Mesenchymal stem cell (in vitro differentiated cells and primary cell): ENCODE results near the gene TOMT.

Source experiments
- DNase-seq: peaks from one replicate; pipeline ENCODE4 v3.0.0-alpha.2; 2013
- H2AFZ ChIP-seq: one replicate; pipeline ENCODE4 v1.6.1; 2013; ENCODE audit warnings: low read depth, mild to moderate bottlenecking, control low read depth, inconsistent platforms, low read length, moderate library complexity
- H2AK5ac ChIP-seq: 2 replicates; pipeline ENCODE4 v1.6.1; 2013; ENCODE audit warnings: low read length, moderate library complexity, mild to moderate bottlenecking, inconsistent platforms; ENCODE audit not compliant: severe bottlenecking
- H2BK120ac ChIP-seq: one replicate; pipeline ENCODE4 v1.6.1; 2013; ENCODE audit warnings: low read depth, mild to moderate bottlenecking, inconsistent platforms, low read length, moderate library complexity
- H2BK12ac ChIP-seq, 2 experiments: one replicate each; pipeline ENCODE4 v1.6.1; 2013; ENCODE audit warnings: inconsistent platforms in 2 of 2, low read length in 2 of 2, mild to moderate bottlenecking in 2 of 2, moderate library complexity in 2 of 2, control low read depth in 1 of 2
- H2BK15ac ChIP-seq: one replicate; pipeline ENCODE4 v1.6.1; 2013; ENCODE audit warnings: mild to moderate bottlenecking, low read depth, inconsistent platforms; ENCODE audit not compliant: poor library complexity, severe bottlenecking
- H2BK5ac ChIP-seq: 2 replicates; pipeline ENCODE4 v1.6.1; 2013; ENCODE audit warnings: low read depth, mild to moderate bottlenecking, low read length, control low read depth, inconsistent platforms; ENCODE audit not compliant: poor library complexity, severe bottlenecking
- H3K14ac ChIP-seq, 2 experiments: one replicate each; pipeline ENCODE4 v1.6.1; 2013; ENCODE audit warnings: inconsistent platforms in 2 of 2, low read length in 2 of 2, control low read depth in 1 of 2, mild to moderate bottlenecking in 1 of 2, moderate library complexity in 1 of 2
- H3K18ac ChIP-seq, 2 experiments: one replicate each; pipeline ENCODE4 v1.6.1; 2013; ENCODE audit warnings: inconsistent platforms in 2 of 2, low read length in 2 of 2, control low read depth in 1 of 2, low read depth in 1 of 2, mild to moderate bottlenecking in 1 of 2
- H3K23ac ChIP-seq, 2 experiments: one replicate each; pipeline ENCODE4 v1.6.1; 2013; ENCODE audit warnings: inconsistent platforms in 2 of 2, low read length in 2 of 2, mild to moderate bottlenecking in 2 of 2, moderate library complexity in 2 of 2, control low read depth in 1 of 2
- H3K27ac ChIP-seq: 2 replicates; pipeline ENCODE4 v1.5.1; 2013; ENCODE audit warnings: mild to moderate bottlenecking, moderate library complexity, low read length, control low read depth, inconsistent platforms; ENCODE audit not compliant: poor library complexity, severe bottlenecking
- H3K27me3 ChIP-seq, 2 experiments: 2 replicates each; pipeline versions ENCODE4 v1.6.1 to v1.7.0; 2013; ENCODE audit warnings: low read length in 2 of 2, mild to moderate bottlenecking in 2 of 2, moderate library complexity in 2 of 2, control low read depth in 1 of 2, inconsistent platforms in 1 of 2; ENCODE audit not compliant: control insufficient read depth in 1 of 2, insufficient read depth in 1 of 2
- H3K36me3 ChIP-seq, 2 experiments: 2 replicates each; pipeline versions ENCODE4 v1.6.1 to v1.7.0; 2013; ENCODE audit warnings: low read length in 2 of 2, control low read depth in 1 of 2, inconsistent platforms in 1 of 2, low read depth in 1 of 2, mild to moderate bottlenecking in 1 of 2; ENCODE audit not compliant: insufficient read depth in 2 of 2, control insufficient read depth in 1 of 2
- H3K4ac ChIP-seq, 2 experiments: one replicate each; pipeline ENCODE4 v1.6.1; 2013; ENCODE audit warnings: inconsistent platforms in 2 of 2, low read length in 2 of 2, mild to moderate bottlenecking in 2 of 2, moderate library complexity in 2 of 2, control low read depth in 1 of 2, low read depth in 1 of 2
- H3K4me1 ChIP-seq: 2 replicates; pipeline ENCODE4 v1.6.1; 2013; ENCODE audit warnings: low read depth, low read length, control low read depth; ENCODE audit not compliant: control insufficient read depth, insufficient read depth
- H3K4me2 ChIP-seq: 2 replicates; pipeline ENCODE4 v1.6.1; 2013; ENCODE audit warnings: low read length, mild to moderate bottlenecking, inconsistent platforms; ENCODE audit not compliant: poor library complexity, severe bottlenecking
- H3K4me3 ChIP-seq, 2 experiments: 2 replicates each; pipeline versions ENCODE4 v1.5.1 to v1.7.0; 2013; ENCODE audit warnings: low read length in 2 of 2, mild to moderate bottlenecking in 2 of 2, control low read depth in 1 of 2, low read depth in 1 of 2; ENCODE audit not compliant: insufficient read depth in 1 of 2
- H3K79me1 ChIP-seq: replicated peaks from 2 replicates; pipeline ENCODE4 v1.6.1; 2013; ENCODE audit warnings: mild to moderate bottlenecking, control low read depth, low read length, inconsistent platforms; ENCODE audit not compliant: poor library complexity, severe bottlenecking
- H3K9ac ChIP-seq: 2 replicates; pipeline ENCODE4 v1.7.0; 2013; ENCODE audit warnings: mild to moderate bottlenecking, low read length, moderate library complexity
- H3K9me3 ChIP-seq: 2 replicates; pipeline ENCODE4 v1.7.0; 2013; ENCODE audit warnings: mild to moderate bottlenecking, low read length; ENCODE audit not compliant: control insufficient read depth
- H4K8ac ChIP-seq: one replicate; pipeline ENCODE4 v1.6.1; 2013; ENCODE audit warnings: inconsistent platforms, mild to moderate bottlenecking, low read length, moderate library complexity
- H4K91ac ChIP-seq: one replicate; pipeline ENCODE4 v1.6.1; 2013; ENCODE audit warnings: mild to moderate bottlenecking, low read length, inconsistent platforms
- WGBS: methylation state at CpG from one replicate; pipeline ENCODE4 v1.1.7; 2013; ENCODE audit warnings: mixed read lengths; 5-methylcytosine and 5-hydroxymethylcytosine counted together

Gene TOMT

DNA sequence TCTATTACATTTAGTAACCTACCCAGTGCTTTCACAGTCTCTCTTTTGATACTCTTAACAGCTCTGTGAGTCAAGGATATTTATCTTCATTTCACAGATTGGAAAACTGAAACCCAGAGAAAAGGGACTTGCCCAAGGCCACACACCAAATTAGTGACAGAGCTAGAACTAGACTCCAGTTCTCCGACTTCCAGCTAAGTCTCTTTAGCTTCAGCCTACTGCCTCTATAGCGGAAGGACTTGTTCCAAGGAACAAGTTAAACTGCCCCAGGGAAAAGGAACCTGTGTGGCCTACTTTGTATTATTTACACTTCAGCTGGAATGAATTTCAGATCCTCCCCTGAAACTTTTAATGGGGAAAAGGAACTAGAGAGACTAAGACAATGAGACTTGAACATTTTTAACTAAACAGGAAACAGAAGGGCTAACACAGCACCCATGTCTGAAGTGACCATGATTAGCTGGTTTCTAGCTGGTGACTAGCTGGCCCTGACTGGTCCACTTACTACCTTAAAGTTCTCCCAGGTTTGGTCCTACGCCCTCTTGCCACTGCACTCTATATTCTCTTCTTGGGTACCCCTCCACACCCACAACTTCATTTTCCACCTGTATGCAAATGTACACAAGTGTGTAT lies 23.8 kb upstream of the TOMT start:
- no peak overlapping the region for H2AFZ ChIP-seq
- WGBS: 100% methylated on average over 3 of the region's 3 CpGs
- H3K9me3 ChIP-seq: no peaks in the 10 kb centered on the region
- H2BK120ac ChIP-seq: no peak overlapping the region
- DNase-seq: no peak
- H3K18ac ChIP-seq: no peak overlapping the region
- H3K23ac ChIP-seq: no peak overlapping the region
- H3K4me3 ChIP-seq: no peak overlapping the region
- no peak overlapping the region for H2BK5ac ChIP-seq
- no peak overlapping the region for H4K91ac ChIP-seq
- H2AK5ac ChIP-seq: no peak overlapping the region
- H3K9ac ChIP-seq: no peak overlapping the region
- H3K27me3 ChIP-seq: no peaks in the 10 kb centered on the region
- H3K14ac ChIP-seq: no peak overlapping the region
- no peak overlapping the region for H2BK12ac ChIP-seq
- H3K36me3 ChIP-seq: peaks cover 3 to 16% of the 10 kb centered on the region in 2 experiments
- peaks cover 3% of the 10 kb centered on the region for H3K4me1 ChIP-seq
- no peak overlapping the region for H3K4ac ChIP-seq
- no peak overlapping the region for H2BK15ac ChIP-seq
- H3K79me1 ChIP-seq: peaks cover 2% of the 10 kb centered on the region
- H4K8ac ChIP-seq: no peak overlapping the region
- no peak overlapping the region for H3K27ac ChIP-seq
- no peak overlapping the region for H3K4me2 ChIP-seq

DNA sequence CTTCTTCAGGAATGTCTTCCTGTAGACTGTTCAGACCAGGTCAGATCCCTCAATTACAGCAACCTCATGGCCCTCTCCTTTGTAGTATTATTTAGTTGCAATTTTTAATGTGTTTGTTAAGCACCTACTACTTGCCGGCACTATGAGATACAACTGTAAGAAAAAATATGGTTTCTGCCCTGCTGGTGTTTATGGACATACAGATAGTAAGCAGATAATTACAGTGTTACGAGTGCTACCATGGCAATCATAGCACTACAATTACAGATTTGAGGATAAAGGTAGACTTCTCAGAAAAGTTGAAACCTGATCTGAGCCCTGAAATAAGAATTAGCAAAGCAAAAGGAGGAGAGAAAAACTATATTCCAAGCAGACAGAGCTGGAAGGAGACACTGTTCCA lies 22.3 kb upstream of the TOMT start:
- no peak overlapping the region for H3K23ac ChIP-seq
- peaks cover 3% of the 10 kb centered on the region for H3K4me1 ChIP-seq
- H3K9ac ChIP-seq: no peak overlapping the region
- DNase-seq: no peak
- no peak overlapping the region for H3K18ac ChIP-seq
- H3K27ac ChIP-seq: no peak overlapping the region
- peaks cover 6 to 27% of the 10 kb centered on the region in 2 experiments for H3K36me3 ChIP-seq
- H3K4ac ChIP-seq: no peak overlapping the region
- H3K14ac ChIP-seq: no peak overlapping the region
- no peak overlapping the region for H3K4me3 ChIP-seq
- H2BK120ac ChIP-seq: no peak overlapping the region
- H4K8ac ChIP-seq: no peak overlapping the region
- no peak overlapping the region for H2BK5ac ChIP-seq
- H3K27me3 ChIP-seq: no peaks in the 10 kb centered on the region
- H2AFZ ChIP-seq: no peak overlapping the region
- no peak overlapping the region for H3K4me2 ChIP-seq
- WGBS: 100% methylated on average over 2 of the region's 2 CpGs
- H2BK12ac ChIP-seq: no peak overlapping the region
- no peaks in the 10 kb centered on the region for H3K9me3 ChIP-seq
- H2AK5ac ChIP-seq: no peak overlapping the region
- peaks cover 7% of the 10 kb centered on the region for H3K79me1 ChIP-seq
- no peak overlapping the region for H2BK15ac ChIP-seq
- H4K91ac ChIP-seq: no peak overlapping the region

DNA sequence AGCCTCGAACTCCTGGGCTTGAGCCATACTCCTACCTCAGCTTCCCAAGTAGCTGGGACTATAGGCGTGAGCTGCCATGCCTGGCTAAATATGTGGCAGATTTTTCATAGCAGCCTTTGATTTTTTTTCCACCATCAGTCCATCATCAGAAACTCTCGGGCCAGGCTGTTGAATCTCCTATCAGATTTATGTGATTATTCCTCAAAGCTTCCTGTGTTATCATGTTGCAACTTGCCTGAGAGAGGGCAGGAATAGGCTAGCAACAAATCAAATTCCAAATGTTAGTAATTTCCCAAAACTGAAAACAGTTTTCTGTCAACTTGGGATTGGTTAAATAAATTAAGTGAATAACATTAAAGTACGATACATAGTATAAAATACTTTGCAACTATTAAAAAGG lies 21.6 kb upstream of the TOMT start:
- H3K9ac ChIP-seq: no peak overlapping the region
- WGBS: 88% methylated on average over 2 of the region's 4 CpGs
- H2BK15ac ChIP-seq: no peak overlapping the region
- H4K8ac ChIP-seq: no peak overlapping the region
- no peak overlapping the region for H3K4me3 ChIP-seq
- peaks cover 11% of the 10 kb centered on the region for H3K79me1 ChIP-seq
- no peak overlapping the region for H3K23ac ChIP-seq
- H3K27ac ChIP-seq: no peak overlapping the region
- H3K9me3 ChIP-seq: no peaks in the 10 kb centered on the region
- H3K27me3 ChIP-seq: no peaks in the 10 kb centered on the region
- no peak overlapping the region for H3K18ac ChIP-seq
- no peak overlapping the region for H2AFZ ChIP-seq
- H2BK12ac ChIP-seq: no peak overlapping the region
- no peak for DNase-seq
- H3K14ac ChIP-seq: no peak overlapping the region
- H4K91ac ChIP-seq: no peak overlapping the region
- H3K4me2 ChIP-seq: no peak overlapping the region
- no peak overlapping the region for H2BK5ac ChIP-seq
- peaks cover 3% of the 10 kb centered on the region for H3K4me1 ChIP-seq
- no peak overlapping the region for H3K4ac ChIP-seq
- H2AK5ac ChIP-seq: no peak overlapping the region
- H3K36me3 ChIP-seq: peaks cover 6 to 32% of the 10 kb centered on the region in 2 experiments
- no peak overlapping the region for H2BK120ac ChIP-seq

- H3K14ac ChIP-seq: no peak overlapping the region
- no peak overlapping the region for H3K4ac ChIP-seq
- no peak overlapping the region for H3K4me3 ChIP-seq
- H3K9me3 ChIP-seq: no peaks in the 10 kb centered on the region
- peaks cover 6 to 38% of the 10 kb centered on the region in 2 experiments for H3K36me3 ChIP-seq
- no peak overlapping the region for H4K8ac ChIP-seq
- H2AK5ac ChIP-seq: no peak overlapping the region
- no peak overlapping the region for H3K23ac ChIP-seq
- H3K4me1 ChIP-seq: peaks cover 2% of the 10 kb centered on the region
- no peak overlapping the region for H4K91ac ChIP-seq
- no peak for DNase-seq
- no peak overlapping the region for H3K27ac ChIP-seq
- no peak overlapping the region for H3K18ac ChIP-seq
- no peak overlapping the region for H3K9ac ChIP-seq
- H2BK120ac ChIP-seq: no peak overlapping the region
- H2BK5ac ChIP-seq: no peak overlapping the region
- H3K4me2 ChIP-seq: no peak overlapping the region
- no peak overlapping the region for H2BK12ac ChIP-seq
- no peaks in the 10 kb centered on the region for H3K27me3 ChIP-seq
- no peak overlapping the region for H2BK15ac ChIP-seq
- WGBS: 100% methylated on average over 1 of the region's 1 CpG
- no peak overlapping the region for H2AFZ ChIP-seq
- peaks cover 11% of the 10 kb centered on the region for H3K79me1 ChIP-seq
Measured at GRCh38 chr11:72084965-72085364, 20.8 kb upstream of the TOMT start.
